H54 (cell line): ENCODE measurements around the gene AVP.
"Not testable (repeated sequence)": the region's sequence is repeated elsewhere in the genome, so short reads cannot be mapped to it uniquely, and the experiment has no call there.

ENCODE experiments used
- DNase-seq: peaks from one replicate; pipeline ENCODE4 v3.0.0; 2011; ENCODE audit warnings: low spot score, mixed read lengths; ENCODE audit not compliant: insufficient read length
- FAIRE-seq: peaks from 3 replicates; lab custom pipeline; 2011; peaks lifted over from hg19 to GRCh38; lab: Jason Lieb, UNC
- POLR2A ChIP-seq: IDR thresholded peaks from 2 replicates; pipeline ENCODE4 v1.6.1; 2011; ENCODE audit warnings: low read depth, mild to moderate bottlenecking, low read length

The AVP gene

DNA sequence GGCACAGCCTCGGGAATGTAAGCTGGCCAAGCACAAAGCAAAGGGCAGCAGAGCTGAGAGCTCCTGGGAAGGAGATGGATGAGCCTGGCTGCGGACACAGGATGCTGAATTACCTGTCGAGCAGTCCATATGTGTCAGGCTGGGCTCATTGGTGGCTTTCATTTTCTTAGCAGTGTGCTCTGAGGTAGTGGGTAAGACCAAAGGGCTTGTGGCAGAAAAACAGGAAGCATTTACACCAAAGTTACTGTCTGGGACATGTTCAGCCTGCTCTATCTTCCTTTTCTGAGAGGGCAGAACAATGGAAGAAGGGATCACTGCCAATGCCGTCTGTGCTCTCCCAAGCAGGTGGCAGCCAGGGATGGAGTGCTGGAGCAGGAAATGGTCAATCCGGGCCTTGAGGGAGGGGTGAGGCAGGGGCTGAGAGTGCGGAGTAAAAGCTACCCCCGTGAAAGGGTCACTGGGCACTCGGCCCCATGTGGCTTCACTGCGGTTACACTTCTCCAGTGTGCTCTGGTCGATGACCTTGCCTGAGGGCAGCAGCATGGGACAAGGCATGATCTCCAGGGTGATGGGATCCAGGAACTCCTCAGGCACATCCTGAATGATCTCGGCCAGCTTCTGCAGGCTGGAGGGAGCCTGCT is 36.9 kb upstream of the AVP start:
- DNase-seq (no peak), FAIRE-seq (no peak)
- no peak for TF ChIP-seq POLR2A

DNA sequence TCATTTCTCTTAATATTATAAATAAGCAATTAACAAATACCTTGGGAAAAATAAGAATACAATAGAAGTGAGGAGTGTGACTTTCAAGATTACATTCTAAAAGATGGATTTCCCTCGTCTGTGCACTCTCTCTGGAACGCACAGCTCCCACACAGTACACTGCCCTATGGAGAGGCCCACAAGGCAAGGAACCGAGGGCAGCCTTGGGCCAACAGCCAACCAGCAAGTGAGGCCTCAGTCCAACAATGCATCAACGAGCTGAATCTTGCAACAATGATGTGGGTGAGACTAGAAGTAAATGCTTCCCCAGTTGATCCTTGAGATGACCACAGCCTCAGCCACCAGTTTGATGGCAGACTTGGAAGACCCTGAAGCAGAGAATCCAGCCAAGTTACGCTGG is 34.5 kb upstream of the AVP start:
- FAIRE-seq (no peak), DNase-seq (no peak)
- no peak for TF ChIP-seq POLR2A

DNA sequence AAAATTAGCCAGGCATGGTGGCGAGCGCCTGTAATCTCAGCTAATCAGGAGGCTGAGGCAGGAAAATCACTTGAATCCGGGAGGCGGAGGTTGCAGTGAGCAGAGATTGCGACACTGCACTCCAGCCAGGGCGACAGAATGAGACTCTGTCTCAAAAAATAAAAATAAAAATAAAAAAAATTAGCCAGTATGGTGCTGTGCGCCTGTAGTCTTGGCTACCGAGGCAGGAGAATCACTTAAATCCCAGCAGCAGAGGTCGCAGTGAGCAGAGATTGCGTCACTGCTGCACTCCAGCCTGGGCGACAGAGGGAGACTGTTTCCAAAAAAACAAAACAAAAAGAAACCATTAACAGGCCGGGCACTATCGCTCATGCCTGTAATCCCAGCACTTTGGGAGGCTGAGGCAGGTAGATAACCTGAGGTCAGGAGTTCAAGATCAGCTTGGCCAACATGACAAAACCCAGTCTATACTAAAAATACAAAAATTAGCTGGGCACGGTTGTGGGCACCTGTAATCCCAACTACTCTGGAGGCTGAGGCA is 33.4 kb upstream of the AVP start:
- FAIRE-seq: not testable (repeated sequence)

DNA sequence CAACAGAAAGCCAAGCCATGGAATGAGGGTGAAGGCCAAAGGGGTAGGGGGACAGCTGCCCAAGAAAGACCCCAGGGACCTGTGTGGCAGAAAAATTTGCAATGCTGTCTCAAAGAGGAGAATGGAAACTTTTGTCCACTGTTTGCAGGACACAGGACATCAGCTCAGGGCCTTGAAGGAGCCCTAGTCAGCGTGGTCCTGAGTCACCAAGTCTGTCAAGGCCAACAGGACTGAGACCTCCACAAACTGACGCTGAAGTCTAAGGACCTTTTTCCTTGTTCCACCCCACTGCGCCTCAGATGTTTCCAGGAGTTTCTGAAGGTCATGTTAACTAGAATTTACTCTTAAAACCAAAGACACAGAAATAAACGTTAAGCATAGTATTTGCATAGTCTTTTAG is 31.8 kb upstream of the AVP start:
- no peak for FAIRE-seq
- TF ChIP-seq POLR2A: no peak
- DNase-seq: no peak

More for the DNA sequence above, 33.4 kb upstream of the AVP start:
- not testable (repeated sequence) for DNase-seq

DNA sequence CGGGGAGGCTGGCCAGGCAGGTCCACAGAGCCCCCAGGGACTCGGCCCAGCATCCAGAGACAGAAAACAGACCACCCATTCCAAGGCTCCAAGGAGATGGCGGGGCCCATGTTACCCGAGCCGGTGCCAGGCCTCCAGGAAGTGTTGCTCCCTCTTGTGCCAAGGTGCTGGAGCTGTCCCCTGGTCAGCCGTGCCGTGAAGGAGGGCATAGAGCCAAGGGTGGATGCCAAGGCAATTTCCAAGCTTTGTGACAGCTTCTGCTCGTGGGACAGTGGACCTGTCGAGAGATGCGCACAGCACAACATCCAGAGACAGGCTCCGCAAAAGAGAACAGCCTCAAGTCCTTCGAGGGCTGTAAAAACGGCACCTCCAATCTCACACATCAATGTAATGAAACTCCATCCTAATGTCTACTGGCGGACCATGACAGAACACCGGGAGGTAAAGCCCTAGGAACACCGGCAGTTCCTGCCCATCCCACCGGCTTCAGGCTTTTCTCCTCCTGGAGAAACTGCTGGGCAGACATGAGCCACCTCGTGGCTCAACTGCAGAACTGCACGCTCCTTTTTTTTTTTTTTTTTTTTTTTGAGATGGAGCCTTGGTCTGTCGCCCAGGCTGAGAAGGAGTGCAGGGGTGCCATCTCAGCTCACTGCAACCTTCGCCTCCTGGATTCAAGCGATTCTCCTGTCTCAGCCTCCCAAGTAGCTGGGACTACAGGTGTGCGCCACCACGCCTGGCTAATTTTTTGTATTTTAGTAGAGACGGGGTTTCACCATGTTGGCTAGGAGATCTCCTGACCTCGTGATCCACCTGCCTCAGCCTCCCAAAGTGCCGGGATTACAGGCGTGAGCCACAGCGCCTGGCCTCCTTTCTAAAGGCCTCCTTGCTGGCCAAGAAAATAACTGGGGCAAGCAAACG is 30.9 kb upstream of the AVP start:
- DNase-seq (peak; percentile 87), FAIRE-seq (no peak)

DNA sequence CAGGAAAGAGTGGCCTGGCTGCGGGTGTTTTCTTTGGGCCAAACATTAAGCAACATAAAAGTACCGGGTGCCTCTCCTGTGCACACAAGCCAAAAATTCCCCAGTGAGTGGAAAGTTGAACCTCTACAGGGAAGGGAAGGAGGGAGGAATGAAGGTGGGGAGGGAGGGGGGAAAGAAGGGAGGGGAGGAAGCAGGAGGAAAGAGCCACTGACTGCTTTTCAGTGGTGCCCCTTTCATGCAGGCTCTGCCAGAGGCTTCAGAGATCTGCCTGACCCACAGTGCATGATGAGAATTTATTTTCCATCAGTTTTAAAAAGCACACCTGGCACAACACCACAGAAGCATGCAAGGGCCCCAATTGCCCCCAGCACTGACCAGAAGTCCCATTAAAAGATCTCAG is 27.5 kb upstream of the AVP start:
- no peak for FAIRE-seq
- no peak for TF ChIP-seq POLR2A

More for the DNA sequence above, 30.9 kb upstream of the AVP start:
- TF ChIP-seq POLR2A: no peak

DNA sequence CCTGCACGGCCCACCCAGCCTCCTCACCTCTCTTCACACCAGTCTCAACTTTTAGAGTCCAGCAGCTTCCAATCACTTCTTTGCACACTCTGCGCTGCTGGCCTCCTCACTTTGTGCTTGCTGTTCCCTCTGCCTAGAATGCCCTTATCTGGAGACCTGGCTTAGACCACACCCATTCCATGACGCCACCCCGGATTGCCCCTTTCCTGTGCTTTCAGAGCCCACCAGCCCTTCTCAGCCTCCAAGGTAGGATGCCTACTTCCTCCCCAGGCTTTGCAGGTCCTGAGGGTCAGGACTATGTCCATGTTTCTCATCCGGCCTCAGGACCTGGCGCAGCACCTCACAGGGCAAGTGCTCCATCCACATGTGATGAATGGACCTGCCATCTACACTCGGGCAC is 27.0 kb upstream of the AVP start:
- FAIRE-seq: no peak
- TF ChIP-seq POLR2A: no peak
- no peak for DNase-seq

More for the DNA sequence above, 27.5 kb upstream of the AVP start:
- DNase-seq: no peak

DNA sequence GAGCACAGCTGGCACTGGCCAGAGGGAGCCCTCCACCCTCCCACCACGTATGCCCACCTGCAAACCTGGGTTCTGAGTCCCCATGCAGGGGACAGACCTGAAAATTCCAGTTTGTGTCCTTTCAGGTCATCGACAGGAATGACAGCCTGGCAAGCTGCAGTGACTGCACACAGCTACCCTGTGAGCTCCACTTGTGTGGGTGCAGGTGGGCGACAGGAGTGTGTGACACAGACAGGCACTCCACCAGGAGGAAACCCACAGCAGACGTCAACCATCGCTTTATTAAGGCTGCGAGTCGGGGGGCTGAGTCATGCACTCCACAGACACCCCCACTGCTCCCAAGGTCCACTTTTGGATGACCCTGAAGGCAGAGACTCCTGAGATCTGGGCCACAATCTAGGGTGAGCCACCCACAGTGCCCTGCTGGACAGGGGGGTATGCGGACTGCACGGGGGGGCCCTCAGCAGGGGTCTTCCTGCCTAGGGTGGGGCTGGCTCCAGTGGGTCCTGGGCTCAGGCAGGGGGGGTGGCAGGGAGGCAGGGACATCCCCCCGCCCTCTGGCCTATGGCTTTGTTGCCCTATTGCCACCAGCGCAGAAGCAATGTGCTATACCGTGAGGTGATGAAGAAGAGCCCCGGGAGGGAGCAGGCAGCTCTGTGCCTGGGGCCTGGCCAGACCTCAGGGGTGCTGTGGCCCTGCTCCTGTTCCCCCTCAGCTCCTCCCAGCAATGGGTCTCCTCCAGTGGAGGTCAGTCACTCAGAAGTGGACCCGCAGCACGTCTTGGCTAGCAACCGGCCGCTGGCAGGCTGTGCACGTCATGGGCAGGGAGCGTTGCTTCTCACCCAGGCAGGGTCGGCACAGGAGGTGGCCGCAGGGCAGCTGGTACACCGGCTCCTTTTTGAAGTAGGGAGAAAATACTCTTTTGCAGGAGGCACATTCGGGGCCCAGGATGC is 25.1 kb upstream of the AVP start:
- TF ChIP-seq POLR2A: no peak
- no peak for FAIRE-seq
- no peak for DNase-seq

DNA sequence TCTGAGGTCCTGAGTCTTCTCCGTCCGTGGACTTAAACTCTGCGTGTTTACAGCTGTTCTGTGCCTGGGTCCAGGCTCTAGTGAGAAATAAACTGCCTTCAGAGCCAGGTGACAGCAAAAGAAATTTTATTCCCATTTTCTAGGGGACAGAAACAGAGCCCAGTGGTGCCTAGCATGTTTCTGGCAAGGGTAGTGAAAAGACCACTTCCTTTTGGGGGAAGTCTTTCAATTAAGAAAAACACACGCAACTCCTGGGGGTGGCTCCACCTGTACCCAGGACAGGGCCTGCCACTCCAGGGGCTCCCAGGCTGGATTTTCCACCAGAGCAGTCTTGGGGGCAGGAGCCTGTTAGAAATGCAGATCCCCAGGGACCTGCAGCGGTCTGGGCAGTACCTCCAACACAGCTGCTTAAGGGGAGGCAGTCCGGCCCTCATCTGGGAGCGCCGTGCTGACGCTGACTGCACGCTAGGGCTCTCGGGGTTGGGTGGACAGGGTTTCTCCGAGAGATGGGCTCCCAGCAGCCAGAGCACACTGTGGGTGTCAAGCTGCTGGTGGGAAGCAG is 23.0 kb upstream of the AVP start:
- DNase-seq (no peak), FAIRE-seq (no peak)
- TF ChIP-seq POLR2A: no peak

DNA sequence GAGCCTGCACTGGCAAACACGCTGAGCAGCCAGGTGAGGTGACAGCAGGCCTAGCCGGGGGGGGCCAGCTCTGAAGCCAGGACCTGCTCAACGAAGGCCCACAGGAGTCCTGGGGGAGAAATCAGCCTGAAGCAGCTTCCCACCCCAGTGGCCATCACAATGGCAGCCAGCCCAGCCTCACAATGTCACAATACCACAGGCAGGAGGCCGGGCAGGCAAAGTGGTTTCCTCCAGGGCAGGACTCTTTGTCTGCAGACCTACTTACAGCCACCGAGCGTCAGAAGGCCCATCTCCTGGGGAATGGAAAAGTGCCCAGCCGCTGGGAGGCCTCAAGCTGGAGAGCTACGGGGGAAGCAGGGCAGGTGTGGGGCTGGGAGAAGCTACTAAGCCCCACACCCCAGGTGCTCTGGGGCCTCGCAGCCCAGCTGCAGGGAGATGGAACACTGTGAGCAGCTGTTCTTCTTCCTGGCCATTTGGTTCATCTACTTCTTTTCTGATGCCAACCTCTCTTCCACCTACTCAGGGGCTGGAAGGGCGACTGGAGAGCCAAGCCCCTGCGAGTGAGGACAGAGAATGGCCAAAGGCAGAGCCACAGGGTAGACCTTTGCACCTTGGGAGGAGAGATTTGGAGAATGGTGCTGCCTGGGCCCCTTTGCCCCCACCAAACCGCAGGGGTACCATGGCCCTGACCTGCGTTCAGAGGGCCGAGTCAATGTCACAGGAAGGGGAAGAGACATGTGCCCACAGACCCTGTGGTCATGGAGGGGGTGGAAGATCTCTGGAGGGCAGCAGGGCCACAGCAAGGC is 22.3 kb upstream of the AVP start:
- no peak for FAIRE-seq
- DNase-seq: no peak
- TF ChIP-seq POLR2A: no peak

DNA sequence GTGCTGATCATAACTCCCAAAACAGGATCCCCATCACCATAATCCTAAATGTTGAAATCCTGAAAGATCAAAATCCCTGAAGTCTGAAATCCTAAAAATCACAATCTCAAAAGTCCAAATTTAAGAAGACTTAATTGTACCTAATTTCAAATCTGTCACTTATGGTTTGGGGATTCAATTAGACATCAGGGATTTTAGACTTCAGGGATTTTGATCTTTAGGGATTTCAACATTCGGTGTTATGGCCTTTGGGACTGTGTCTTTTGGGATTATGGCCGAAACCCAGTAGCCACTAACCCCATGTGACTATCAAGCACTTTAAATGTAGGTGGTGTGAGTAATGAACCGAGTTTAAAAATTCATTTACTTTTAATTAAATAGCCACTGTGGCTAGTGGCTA is 21.7 kb upstream of the AVP start:
- FAIRE-seq: no peak
- no peak for TF ChIP-seq POLR2A

More for the DNA sequence above, 21.7 kb upstream of the AVP start:
- DNase-seq: no peak
